NCI-H1105 treated with DMSO at 0.1 percent for 48 hours (cell line): ENCODE data around the gene DOK7.

Experiments used
- DNase-seq: peaks from one replicate; lab custom pipeline; 2025; lab: John Stamatoyannopoulos, UW

The DOK7 gene

GRCh38 chr4:3475041-3475712, 12.1 kb downstream of the DOK7 start:
- DNase-seq = no peak

- DNase-seq = no peak
Observed at GRCh38 chr4:3475713-3476260, 12.7 kb downstream of the DOK7 start.

GRCh38 chr4:3476341-3476747, 13.2 kb downstream of the DOK7 start:
- DNase-seq = no peak

GRCh38 chr4:3476936-3477749, 14.0 kb downstream of the DOK7 start:
- DNase-seq = no peak

- no peak for DNase-seq
Observed at GRCh38 chr4:3477750-3478430, 14.8 kb downstream of the DOK7 start.

- DNase-seq = no peak
Observed at GRCh38 chr4:3478446-3479357, 15.6 kb downstream of the DOK7 start.

- DNase-seq = no peak
Observed at GRCh38 chr4:3479358-3480101, 16.4 kb downstream of the DOK7 start.

- DNase-seq = peak; percentile 27
Observed at GRCh38 chr4:3480528-3481112, 17.5 kb downstream of the DOK7 start.

GRCh38 chr4:3481113-3481531, 18.0 kb downstream of the DOK7 start:
- no peak for DNase-seq

GRCh38 chr4:3481783-3482393, 18.8 kb downstream of the DOK7 start:
- no peak for DNase-seq

GRCh38 chr4:3482707-3483106, 19.6 kb downstream of the DOK7 start:
- no peak for DNase-seq

GRCh38 chr4:3483471-3483921, 20.4 kb downstream of the DOK7 start:
- no peak for DNase-seq

GRCh38 chr4:3484057-3484973, 21.2 kb downstream of the DOK7 start:
- DNase-seq = no peak

GRCh38 chr4:3485011-3485791, 22.1 kb downstream of the DOK7 start:
- no peak for DNase-seq

GRCh38 chr4:3485886-3486540, 22.9 kb downstream of the DOK7 start:
- no peak for DNase-seq

- no peak for DNase-seq
Observed at GRCh38 chr4:3486541-3487540, 23.7 kb downstream of the DOK7 start.
